ENCODE results near the gene RBBP8NL. TPM values are rescaled to one million over a fixed set of nuclear protein-coding genes. Genes with fewer than 3 reads are reported as not detected.

RBBP8NL gene, protein sequence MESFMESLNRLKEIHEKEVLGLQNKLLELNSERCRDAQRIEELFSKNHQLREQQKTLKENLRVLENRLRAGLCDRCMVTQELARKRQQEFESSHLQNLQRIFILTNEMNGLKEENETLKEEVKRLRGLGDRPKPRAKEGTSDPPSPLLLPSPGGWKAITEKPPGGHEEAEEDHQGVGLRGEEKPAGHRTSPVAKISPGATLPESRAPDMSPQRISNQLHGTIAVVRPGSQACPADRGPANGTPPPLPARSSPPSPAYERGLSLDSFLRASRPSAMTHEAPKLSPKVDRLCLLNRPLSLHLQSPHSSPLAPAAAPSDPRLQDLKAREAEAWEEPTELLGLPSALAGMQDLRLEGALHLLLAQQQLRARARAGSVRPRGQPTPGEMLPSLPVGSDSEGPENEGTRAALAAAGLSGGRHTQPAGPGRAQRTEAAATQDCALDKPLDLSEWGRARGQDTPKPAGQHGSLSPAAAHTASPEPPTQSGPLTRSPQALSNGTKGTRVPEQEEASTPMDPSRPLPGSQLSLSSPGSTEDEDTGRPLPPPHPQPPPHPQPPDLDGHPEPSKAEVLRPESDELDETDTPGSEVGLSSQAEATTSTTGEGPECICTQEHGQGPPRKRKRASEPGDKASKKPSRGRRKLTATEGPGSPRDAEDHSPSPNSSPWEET
- total RNA-seq (2021) (not detected in 2 replicates), Bru-seq, nascent RNA (not detected), BruChase-seq, experiment 1, labeled RNA remaining after a 2-hour chase (not detected), BruChase-seq, experiment 2, labeled RNA remaining after a 6-hour chase (not detected)
- long read RNA-seq = 0 reads

DNA sequence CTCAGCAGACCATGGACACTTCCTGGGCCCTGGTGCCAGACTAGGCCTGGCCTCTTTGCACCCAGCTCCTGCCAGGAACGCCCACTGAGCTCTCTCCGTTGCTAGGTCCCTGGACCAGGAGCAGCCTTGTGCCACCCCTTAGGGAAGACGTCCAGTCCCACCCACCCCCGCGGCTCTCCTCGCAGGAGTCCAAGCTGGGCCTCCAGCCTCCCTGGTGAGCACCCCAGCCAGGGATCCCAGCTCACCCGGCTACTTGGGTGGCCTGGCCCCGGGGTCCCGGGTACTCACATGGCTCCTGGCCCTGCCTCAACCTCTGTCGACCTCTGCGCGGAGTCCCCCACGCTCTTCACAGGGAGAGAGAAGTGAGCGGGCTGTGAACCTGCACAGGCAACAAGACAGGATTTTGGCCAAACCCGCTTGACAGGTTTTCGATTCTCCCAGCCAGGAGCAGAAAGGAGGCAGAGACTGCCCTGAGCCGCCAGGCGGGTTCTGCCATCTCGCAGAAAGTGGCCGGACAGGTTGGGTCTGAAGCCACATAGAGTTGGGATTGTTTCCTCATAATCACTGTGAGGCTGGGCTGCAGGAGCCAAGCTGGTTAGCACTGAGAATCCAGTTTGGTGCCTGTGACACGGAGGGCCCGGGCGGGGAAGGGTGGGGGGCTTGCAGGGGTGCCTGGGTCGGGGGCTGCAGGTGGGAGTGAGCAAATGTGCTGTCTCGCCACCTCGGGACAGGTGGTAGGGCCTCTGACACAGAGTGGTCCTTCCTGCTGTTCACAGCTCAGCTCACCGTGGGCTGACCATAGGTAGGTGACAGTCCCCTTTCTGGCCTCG is at the start of gene RBBP8NL:
TSS of gene RBBP8NL (minus strand) at position 368 of the 830 bp plus-strand sequence. CDS start 7,892 bp downstream, outside the sequence.
- DNase-seq (ENCODE audit: low spot score) = no peak

DNA sequence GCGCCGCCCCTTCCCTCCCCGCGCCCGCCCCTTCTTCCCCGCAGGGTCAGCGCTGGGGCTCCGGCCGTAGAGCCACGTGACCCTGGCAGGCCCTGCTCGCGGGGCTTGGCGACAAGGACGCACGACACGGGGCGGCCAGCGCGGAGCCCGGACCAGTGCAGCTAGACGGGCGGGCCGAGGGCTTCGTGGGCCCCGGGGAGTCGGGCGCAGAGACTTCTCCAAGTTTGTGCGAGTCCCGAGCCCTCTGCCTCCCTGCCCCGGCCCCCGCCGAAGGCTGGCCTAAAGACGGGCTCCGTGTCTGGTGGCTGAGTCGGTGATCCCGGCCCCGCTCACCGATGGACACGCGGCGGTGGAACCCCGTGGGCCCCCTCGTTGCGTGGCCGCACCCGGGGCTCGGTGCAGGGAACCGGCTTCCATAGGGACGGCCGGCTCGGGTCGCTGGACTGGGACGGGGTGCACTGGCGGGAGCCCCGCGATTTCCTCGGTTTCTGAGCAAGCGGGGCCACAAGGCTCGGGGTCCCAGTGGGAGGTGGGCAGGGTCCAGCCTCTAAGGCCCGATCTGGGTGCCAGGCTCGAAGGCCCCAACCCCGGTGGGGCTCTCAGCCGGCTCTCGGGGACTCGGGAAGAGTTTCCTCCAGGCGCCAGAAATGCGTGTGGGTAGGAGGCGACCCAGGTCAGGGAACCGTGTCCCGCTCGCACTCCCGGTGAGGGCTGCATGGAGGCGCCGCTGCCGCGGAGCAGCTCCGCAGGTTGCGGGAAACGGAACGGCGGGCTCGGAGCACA is 48.9 kb upstream of the RBBP8NL start:
- H3K27ac ChIP-seq (ENCODE audit: low read depth, low read length, poor library complexity, severe bottlenecking) = no peak overlapping the region
- peaks cover 87% of the 10 kb centered on the region for H3K27me3 ChIP-seq (replicated peaks; ENCODE audit: insufficient read depth, low read depth, low read length, poor library complexity)
- H3K36me3 ChIP-seq (ENCODE audit: insufficient read depth, low read length, poor library complexity, severe bottlenecking) = no peaks in the 10 kb centered on the region
- ChIA-PET POLR2A (ENCODE audit: low non-redundant PET) (no interaction called here), CTCF (no interaction called here)
- no peak overlapping the region for H3K4me3 ChIP-seq (ENCODE audit: low read depth, low read length, poor library complexity, severe bottlenecking)
- peak; percentile 99 for TF ChIP-seq EZH2 (IDR thresholded peaks at IDR 0.05; ENCODE audit: borderline replicate concordance, low read depth, low read length, poor library complexity, severe bottlenecking)
- TF ChIP-seq, protein P1, sequence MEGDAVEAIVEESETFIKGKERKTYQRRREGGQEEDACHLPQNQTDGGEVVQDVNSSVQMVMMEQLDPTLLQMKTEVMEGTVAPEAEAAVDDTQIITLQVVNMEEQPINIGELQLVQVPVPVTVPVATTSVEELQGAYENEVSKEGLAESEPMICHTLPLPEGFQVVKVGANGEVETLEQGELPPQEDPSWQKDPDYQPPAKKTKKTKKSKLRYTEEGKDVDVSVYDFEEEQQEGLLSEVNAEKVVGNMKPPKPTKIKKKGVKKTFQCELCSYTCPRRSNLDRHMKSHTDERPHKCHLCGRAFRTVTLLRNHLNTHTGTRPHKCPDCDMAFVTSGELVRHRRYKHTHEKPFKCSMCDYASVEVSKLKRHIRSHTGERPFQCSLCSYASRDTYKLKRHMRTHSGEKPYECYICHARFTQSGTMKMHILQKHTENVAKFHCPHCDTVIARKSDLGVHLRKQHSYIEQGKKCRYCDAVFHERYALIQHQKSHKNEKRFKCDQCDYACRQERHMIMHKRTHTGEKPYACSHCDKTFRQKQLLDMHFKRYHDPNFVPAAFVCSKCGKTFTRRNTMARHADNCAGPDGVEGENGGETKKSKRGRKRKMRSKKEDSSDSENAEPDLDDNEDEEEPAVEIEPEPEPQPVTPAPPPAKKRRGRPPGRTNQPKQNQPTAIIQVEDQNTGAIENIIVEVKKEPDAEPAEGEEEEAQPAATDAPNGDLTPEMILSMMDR (conservative IDR thresholded peaks at IDR 0.05; ENCODE audit: low read depth, low read length) = no peak
- no peak for DNase-seq (ENCODE audit: low spot score)
- no peaks in the 10 kb centered on the region for H3K4me1 ChIP-seq (ENCODE audit: insufficient read depth, low read length, poor library complexity, severe bottlenecking)
- H3K9me3 ChIP-seq (ENCODE audit: low read depth, low read length, poor library complexity, severe bottlenecking) = no peaks in the 10 kb centered on the region
- intact Hi-C loops (cut with micrococcal nuclease; ENCODE audit: unreplicated experiment) = no loop called here
- BruUV-seq (replicated peaks) = no TSS peak

More for the DNA sequence above, at the start of gene RBBP8NL:
- Histone ChIP-seq H3K4me3 (ENCODE audit: low read depth, low read length, poor library complexity, severe bottlenecking) (no peak within 1 kb of the TSS), H3K27ac (ENCODE audit: low read depth, low read length, poor library complexity, severe bottlenecking) (no peak within 1 kb of the TSS), H3K4me1 (ENCODE audit: insufficient read depth, low read length, poor library complexity, severe bottlenecking) (no peaks in the 10 kb centered on the region), H3K9me3 (ENCODE audit: low read depth, low read length, poor library complexity, severe bottlenecking) (no peaks in the 10 kb centered on the region), H3K27me3 (replicated peaks; ENCODE audit: insufficient read depth, low read depth, low read length, poor library complexity) (peaks cover 23% of the 10 kb centered on the region), H3K36me3 (ENCODE audit: insufficient read depth, low read length, poor library complexity, severe bottlenecking) (no peaks in the 10 kb centered on the region)
- POLR2A ChIA-PET (ENCODE audit: low non-redundant PET) = no interaction called here
- TF ChIP-seq EZH2 (IDR thresholded peaks at IDR 0.05; ENCODE audit: borderline replicate concordance, low read depth, low read length, poor library complexity, severe bottlenecking) = no peak
- TF ChIP-seq, protein P1 (conservative IDR thresholded peaks at IDR 0.05; ENCODE audit: low read depth, low read length) = no peak
- CTCF ChIA-PET = no interaction called here
- intact Hi-C loops (cut with micrococcal nuclease; ENCODE audit: unreplicated experiment) = no loop called here
- no TSS peak for BruUV-seq (replicated peaks)

DNA sequence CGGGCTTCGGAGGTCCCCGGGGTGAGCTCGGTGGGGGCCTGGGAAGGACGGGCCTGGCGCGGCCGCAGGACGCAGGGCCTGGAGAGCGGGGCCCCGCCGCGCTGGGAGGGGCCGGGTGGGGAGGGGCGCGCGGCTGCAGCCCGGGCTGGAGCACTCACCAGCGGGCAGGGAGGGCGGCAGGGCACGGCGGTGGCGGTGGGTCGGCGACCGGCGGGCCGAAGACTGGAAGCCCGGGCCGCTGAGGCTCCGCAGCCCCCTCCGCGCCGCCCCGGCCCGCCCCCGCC is 48.4 kb upstream of the RBBP8NL start, which contains the start of gene GATA5:
TSS of gene GATA5 (minus strand) at position 224 of the 284 bp plus-strand sequence. CDS start 474 bp downstream, outside the sequence.
- Histone ChIP-seq H3K27me3 (replicated peaks; ENCODE audit: insufficient read depth, low read depth, low read length, poor library complexity) (peaks cover 86% of the 10 kb centered on the region), H3K4me3 (ENCODE audit: low read depth, low read length, poor library complexity, severe bottlenecking) (no peak within 1 kb of the TSS), H3K36me3 (ENCODE audit: insufficient read depth, low read length, poor library complexity, severe bottlenecking) (no peaks in the 10 kb centered on the region), H3K9me3 (ENCODE audit: low read depth, low read length, poor library complexity, severe bottlenecking) (no peaks in the 10 kb centered on the region), H3K27ac (ENCODE audit: low read depth, low read length, poor library complexity, severe bottlenecking) (no peak within 1 kb of the TSS), H3K4me1 (ENCODE audit: insufficient read depth, low read length, poor library complexity, severe bottlenecking) (no peaks in the 10 kb centered on the region)
- CTCF ChIA-PET = no interaction called here
- DNase-seq (ENCODE audit: low spot score) = no peak
- POLR2A ChIA-PET (ENCODE audit: low non-redundant PET) = no interaction called here
- TF ChIP-seq EZH2 (IDR thresholded peaks at IDR 0.05; ENCODE audit: borderline replicate concordance, low read depth, low read length, poor library complexity, severe bottlenecking) = no peak
- TF ChIP-seq, protein P1 (conservative IDR thresholded peaks at IDR 0.05; ENCODE audit: low read depth, low read length) = no peak
- intact Hi-C loops (cut with micrococcal nuclease; ENCODE audit: unreplicated experiment) = no loop called here
- BruUV-seq (replicated peaks) = no TSS peak
